H1 (cell line): ENCODE results near the gene SNTG2. TPM values are rescaled to one million over a fixed set of nuclear protein-coding genes. Genes with fewer than 3 reads are reported as not detected.
A peak's percentile ranks its signal among the peaks of the same experiment; 100 is the strongest.

Experiments
- CTCF ChIA-PET: fragments of 300-600 bp; sonication (Branson Sonifier 250); formaldehyde crosslinking; loops from one replicate; lab custom pipeline; 2021; ENCODE audit not compliant: partially characterized antibody; lab: Charles Lee
- POLR2A ChIA-PET: fragments of 300-600 bp; sonication (Branson Sonifier 250); formaldehyde crosslinking; loops from one replicate; lab custom pipeline; 2021; ENCODE audit warnings: inconsistent platforms; ENCODE audit not compliant: partially characterized antibody; lab: Charles Lee
- DNase-seq, 2 experiments: peaks; one replicate each; pipeline versions ENCODE4 v3.0.0 to v3.0.0-alpha.2; 2010 to 2022; ENCODE audit warnings: low spot score in 2 of 2, low read depth in 1 of 2, mixed read lengths in 1 of 2
- FAIRE-seq: peaks from 2 replicates; lab custom pipeline; 2011; peaks lifted over from hg19 to GRCh38; lab: Jason Lieb, UNC
- H2AFZ ChIP-seq: 2 replicates; pipeline ENCODE4 v1.8.1; 2012; ENCODE audit warnings: low read length, inconsistent platforms
- H2AK5ac ChIP-seq: 2 replicates; pipeline ENCODE4 v1.6.1; 2013; ENCODE audit warnings: low read depth, low read length
- H2BK120ac ChIP-seq: replicated peaks from 2 replicates; pipeline ENCODE3; 2013; ENCODE audit warnings: low read depth, low read length, inconsistent platforms
- H2BK12ac ChIP-seq: 2 replicates; pipeline ENCODE4 v1.6.1; 2013; ENCODE audit warnings: low read depth, low read length
- H2BK15ac ChIP-seq: 2 replicates; pipeline ENCODE4 v1.6.1; 2013; ENCODE audit warnings: low read length
- H2BK20ac ChIP-seq: 2 replicates; pipeline ENCODE4 v1.6.1; 2013; ENCODE audit warnings: low read length
- H2BK5ac ChIP-seq: 2 replicates; pipeline ENCODE4 v1.6.1; 2013; ENCODE audit warnings: low read depth, low read length
- H3K14ac ChIP-seq: 2 replicates; pipeline ENCODE4 v1.6.1; 2013; ENCODE audit warnings: inconsistent platforms; ENCODE audit not compliant: insufficient read length
- H3K18ac ChIP-seq: 2 replicates; pipeline ENCODE4 v1.6.1; 2013; ENCODE audit warnings: low read length; ENCODE audit errors: extremely low read depth
- H3K23ac ChIP-seq: 2 replicates; pipeline ENCODE4 v1.6.1; 2013; ENCODE audit warnings: inconsistent platforms; ENCODE audit not compliant: insufficient read length
- H3K23me2 ChIP-seq: 2 replicates; pipeline ENCODE4 v1.6.1; 2013; ENCODE audit warnings: low read depth, low read length
- H3K27ac ChIP-seq: 2 replicates; pipeline ENCODE4 v1.6.1; 2011; ENCODE audit warnings: low read depth, low read length, inconsistent platforms
- H3K27me3 ChIP-seq, 4 experiments: replicated peaks in 1 of 4; 1 replicate in 1 of 4; 2 replicates in 3 of 4; pipeline versions ENCODE4 v1.6.1 to v1.8.1; 2011 to 2013; ENCODE audit warnings: low read length in 3 of 4, mild to moderate bottlenecking in 3 of 4, inconsistent platforms in 2 of 4, mixed read lengths in 2 of 4, moderate library complexity in 1 of 4; ENCODE audit not compliant: control insufficient read depth in 3 of 4, insufficient read depth in 3 of 4; ENCODE audit errors: extremely low read depth in 1 of 4
- H3K36me3 ChIP-seq, 4 experiments: 2 replicates each; pipeline versions ENCODE4 v1.6.1 to v1.8.1; 2011 to 2013; ENCODE audit warnings: mild to moderate bottlenecking in 4 of 4, low read length in 3 of 4, moderate library complexity in 2 of 4, control low read depth in 1 of 4, inconsistent platforms in 1 of 4; ENCODE audit not compliant: insufficient read depth in 4 of 4, control insufficient read depth in 2 of 4
- H3K4ac ChIP-seq: replicated peaks from 2 replicates; pipeline ENCODE3; 2013; ENCODE audit warnings: low read length, low read depth, mixed read lengths, inconsistent platforms; ENCODE audit not compliant: insufficient read length
- H3K4me1 ChIP-seq, 4 experiments: replicated peaks in 1 of 4; 1 replicate in 1 of 4; 2 replicates in 3 of 4; pipeline versions ENCODE4 v1.6.1 to v1.8.1; 2011 to 2013; ENCODE audit warnings: low read length in 3 of 4, inconsistent platforms in 2 of 4, mixed read lengths in 1 of 4; ENCODE audit not compliant: insufficient read depth in 4 of 4, control insufficient read depth in 3 of 4
- H3K4me2 ChIP-seq, 2 experiments: 2 replicates each; pipeline versions ENCODE4 v1.6.1 to v1.8.1; 2011 to 2013; ENCODE audit warnings: low read depth in 2 of 2, low read length in 2 of 2, control low read depth in 1 of 2, inconsistent platforms in 1 of 2, mild to moderate bottlenecking in 1 of 2; ENCODE audit not compliant: insufficient read depth in 1 of 2
- H3K4me3 ChIP-seq, 4 experiments: fragments of 200-600, 300-600 bp in 1 of 4; sonication (generic), shearing (Covaris generic), sonication (Bioruptor Twin) in 1 of 4; 2 replicates each; pipeline versions ENCODE4 v1.5.1 to v1.8.1; 2011 to 2016; ENCODE audit warnings: low read length in 4 of 4, low read depth in 3 of 4, control low read depth in 2 of 4, inconsistent platforms in 2 of 4, mild to moderate bottlenecking in 2 of 4, mixed read lengths in 1 of 4, moderate library complexity in 1 of 4; ENCODE audit not compliant: insufficient read depth in 2 of 4; ENCODE audit errors: extremely low read depth in 1 of 4
- H3K56ac ChIP-seq: replicated peaks from 2 replicates; pipeline ENCODE3; 2013; ENCODE audit warnings: low read depth, mild to moderate bottlenecking, mixed read lengths, low read length, inconsistent platforms; ENCODE audit not compliant: insufficient read length
- H3K79me1 ChIP-seq: 2 replicates; pipeline ENCODE4 v1.6.1; 2013; ENCODE audit warnings: low read depth, low read length, control low read depth
- H3K79me2 ChIP-seq, 2 experiments: 2 replicates each; pipeline versions ENCODE4 v1.6.1 to v1.8.1; 2012 to 2013; ENCODE audit warnings: low read length in 2 of 2, mild to moderate bottlenecking in 2 of 2, inconsistent platforms in 1 of 2; ENCODE audit not compliant: insufficient read depth in 2 of 2, control insufficient read depth in 1 of 2
- H3K9ac ChIP-seq, 4 experiments: replicated peaks in 1 of 4; 1 replicate in 1 of 4; 2 replicates in 3 of 4; pipeline versions ENCODE4 v1.6.1 to v1.8.1; 2011 to 2013; ENCODE audit warnings: low read depth in 3 of 4, low read length in 3 of 4, control low read depth in 2 of 4, mild to moderate bottlenecking in 2 of 4, moderate library complexity in 2 of 4, inconsistent platforms in 1 of 4; ENCODE audit errors: extremely low read depth in 1 of 4
- H3K9me3 ChIP-seq, 2 experiments: 2 replicates each; pipeline versions ENCODE4 v1.6.1 to v1.8.1; 2012 to 2013; ENCODE audit warnings: mild to moderate bottlenecking in 2 of 2, moderate library complexity in 2 of 2, control low read depth in 1 of 2, inconsistent platforms in 1 of 2, low read depth in 1 of 2, low read length in 1 of 2, mixed read lengths in 1 of 2; ENCODE audit not compliant: insufficient read depth in 2 of 2
- H4K20me1 ChIP-seq, 2 experiments: replicated peaks in 1 of 2; 2 replicates each; pipeline versions ENCODE3 to v1.8.1; 2011 to 2013; ENCODE audit warnings: inconsistent platforms in 2 of 2, low read length in 2 of 2, mild to moderate bottlenecking in 1 of 2; ENCODE audit not compliant: insufficient read depth in 2 of 2, control insufficient read depth in 1 of 2
- H4K5ac ChIP-seq: 2 replicates; pipeline ENCODE4 v1.6.1; 2013; ENCODE audit warnings: low read length, low read depth, mixed read lengths, inconsistent platforms; ENCODE audit not compliant: insufficient read length
- H4K8ac ChIP-seq: 2 replicates; pipeline ENCODE4 v1.8.0; 2013; ENCODE audit warnings: mild to moderate bottlenecking, moderate library complexity, low read length, inconsistent platforms; ENCODE audit not compliant: insufficient read depth; ENCODE audit errors: extremely low read depth
- H4K91ac ChIP-seq: replicated peaks from 2 replicates; pipeline ENCODE3; 2013; ENCODE audit warnings: low read length, mixed read lengths, inconsistent platforms; ENCODE audit not compliant: insufficient read length
- BACH1 ChIP-seq: IDR thresholded peaks from 2 replicates; pipeline ENCODE4 v1.6.1; 2012; ENCODE audit warnings: low read length, improper control_type of control experiment
- CBX8 ChIP-seq: fragments of 300-800, 300-1000 bp; sonication (generic); IDR thresholded peaks from 2 replicates; pipeline ENCODE4 v1.7.1; 2016; ENCODE audit warnings: low read depth, low read length, borderline replicate concordance
- CHD2 ChIP-seq: IDR thresholded peaks from 2 replicates; pipeline ENCODE4 v1.6.1; 2012; ENCODE audit warnings: low read length, improper control_type of control experiment
- CREB1 ChIP-seq: IDR thresholded peaks from 2 replicates; pipeline ENCODE4 v1.6.1; 2012; ENCODE audit warnings: inconsistent platforms
- NANOG ChIP-seq: IDR thresholded peaks from 2 replicates; pipeline ENCODE4 v1.6.1; 2011; ENCODE audit warnings: low read length, low read depth, mild to moderate bottlenecking, inconsistent platforms; ENCODE audit not compliant: insufficient read depth, poor library complexity, severe bottlenecking
- POLR2A ChIP-seq, 2 experiments: IDR thresholded peaks; 1 replicate in 1 of 2; 2 replicates in 1 of 2; pipeline ENCODE4 v1.6.1; 2011; ENCODE audit warnings: low read depth in 2 of 2, low read length in 2 of 2, mild to moderate bottlenecking in 2 of 2; ENCODE audit errors: control extremely low read depth in 1 of 2
- POLR2AphosphoS5 ChIP-seq: IDR thresholded peaks from 2 replicates; pipeline ENCODE4 v1.6.1; 2011; ENCODE audit warnings: low read depth, low read length
- RNF2 ChIP-seq: fragments of 200-900, 300-1000 bp; sonication (generic); IDR thresholded peaks from 2 replicates; pipeline ENCODE4 v1.7.1; 2016; ENCODE audit warnings: borderline replicate concordance, low read depth, mild to moderate bottlenecking, antibody characterized with exemption, low read length; ENCODE audit not compliant: poor library complexity, severe bottlenecking; ENCODE audit errors: missing control alignments
- RXRA ChIP-seq: IDR thresholded peaks from 2 replicates; pipeline ENCODE4 v1.6.1; 2011; ENCODE audit warnings: low read depth, mild to moderate bottlenecking, low read length, moderate library complexity; ENCODE audit not compliant: insufficient read depth
- SAP30 ChIP-seq: fragments of 300-600 bp; sonication (generic); IDR thresholded peaks from 2 replicates; pipeline ENCODE4 v1.7.1; 2012; ENCODE audit warnings: low read length, moderate library complexity, mild to moderate bottlenecking, inconsistent platforms; ENCODE audit not compliant: insufficient read depth, insufficient replicate concordance
- SIRT6 ChIP-seq: IDR thresholded peaks from one replicate; pipeline ENCODE4 v1.7.1; 2012; ENCODE audit warnings: low read length, inconsistent platforms
- SIX5 ChIP-seq: IDR thresholded peaks from 2 replicates; pipeline ENCODE4 v1.6.1; 2011; ENCODE audit warnings: mild to moderate bottlenecking, low read depth, low read length
- SRF ChIP-seq: IDR thresholded peaks from 2 replicates; pipeline ENCODE4 v1.6.1; 2011; ENCODE audit warnings: mild to moderate bottlenecking, low read depth, low read length, moderate library complexity
- TEAD4 ChIP-seq: IDR thresholded peaks from 2 replicates; pipeline ENCODE4 v1.6.1; 2012; ENCODE audit warnings: low read depth, low read length, inconsistent platforms, mixed read lengths
- WGBS, 2 experiments: shearing (Covaris generic) in 1 of 2; methylation state at CpG; one replicate each; pipeline versions ENCODE4 v1.1.6 to v1.1.7; 2013 to 2015; ENCODE audit warnings: low lambda C conversion rate in 2 of 2, mixed read lengths in 2 of 2, inconsistent platforms in 1 of 2, low coverage in 1 of 2, missing lambda C conversion rate in 1 of 2; ENCODE audit not compliant: insufficient replicate concordance in 2 of 2, insufficient coverage in 1 of 2, insufficient read length in 1 of 2; ENCODE audit errors: extremely low coverage in 1 of 2, missing lambda C conversion rate in 1 of 2; 5-methylcytosine and 5-hydroxymethylcytosine counted together
- polyA plus RNA-seq, 7 experiments: library from polyadenylated mRNA; depleted of rRNA in 3 of 7; stranded (reverse) in 5 of 7; unstranded in 2 of 7; fragments of >200 nt in 5 of 7; fragments of 200-250 nt in 2 of 7; gene quantifications; 1 replicate in 5 of 7; 2 replicates in 1 of 7; 4 replicates in 1 of 7; pipeline versions ENCODE4 v1.2.1 to v1.2.3, GENCODE V29; 2011 to 2013; ENCODE audit warnings: missing spikeins in 2 of 7, mixed read lengths in 2 of 7
- total RNA-seq: library from RNA; stranded (reverse); fragmentation: NEBNext Ultra II Directional; extraction: Animal tissue kit (Norgen Biotek cat#: 25700); gene quantifications from 2 replicates; pipeline ENCODE4 v1.2.1, GENCODE V29; 2021

The SNTG2 gene
- total and polyA plus RNA-seq, 2 of the 8 experiments (the other 6 are each of a cell fraction or from before 2014, with no cell fraction given) = 6.6 to 18.1 TPM

DNA sequence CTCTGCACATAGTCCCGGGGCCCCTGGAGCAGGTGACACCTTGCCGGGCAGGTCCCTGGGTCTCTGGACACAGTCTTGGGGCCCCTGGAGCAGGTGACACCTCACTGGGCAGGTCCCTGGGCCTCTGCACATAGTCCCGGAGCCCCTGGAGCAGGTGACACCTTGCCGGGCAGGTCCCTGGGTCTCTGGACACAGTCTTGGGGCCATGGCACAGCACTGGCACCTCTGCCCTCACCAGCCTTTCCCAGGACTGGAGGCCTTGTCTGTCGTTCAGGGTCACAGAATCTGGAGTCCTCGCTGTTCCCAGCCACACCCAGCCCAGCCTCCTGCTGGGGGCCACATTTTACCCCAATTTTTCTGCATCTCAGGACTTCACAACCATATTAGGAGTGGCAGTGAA is 464.9 kb downstream of the SNTG2 start:
- H3K18ac ChIP-seq = no peak overlapping the region
- no peaks in the 10 kb centered on the region for H3K9me3 ChIP-seq
- H3K14ac ChIP-seq = no peak overlapping the region
- H4K5ac ChIP-seq = no peak overlapping the region
- H3K4me3 ChIP-seq = no peak overlapping the region
- no peak overlapping the region for H3K27ac ChIP-seq
- no peak overlapping the region for H2BK12ac ChIP-seq
- H3K4ac ChIP-seq = no peak overlapping the region
- H3K4me2 ChIP-seq = no peak overlapping the region
- no peak overlapping the region for H3K56ac ChIP-seq
- H4K20me1 ChIP-seq = no peaks in the 10 kb centered on the region
- FAIRE-seq = no peak
- 78% methylated on average over 5 of the region's 6 CpGs; no CpG with 5 or more reads in 1 of the 2 experiments for WGBS, 2 experiments
- no peak overlapping the region for H2AK5ac ChIP-seq
- H3K4me1 ChIP-seq = no peaks in the 10 kb centered on the region; a peak in 2 of 7 replicates
- H3K36me3 ChIP-seq = no peaks in the 10 kb centered on the region
- ChIA-PET POLR2A (no interaction called here), CTCF (no interaction called here)
- no peak overlapping the region for H2BK15ac ChIP-seq
- no peak overlapping the region for H3K9ac ChIP-seq
- H2BK120ac ChIP-seq = no peak overlapping the region
- no peaks in the 10 kb centered on the region for H3K79me2 ChIP-seq
- no peaks in the 10 kb centered on the region for H3K23me2 ChIP-seq
- peaks cover 0 to 5% (median 4%) of the 10 kb centered on the region in 4 experiments; a peak in 3 of 7 replicates for H3K27me3 ChIP-seq
- H3K23ac ChIP-seq = no peak overlapping the region
- H2BK20ac ChIP-seq = no peak overlapping the region
- DNase-seq = peak in 1 of 2 experiments; percentile 37
- no peaks in the 10 kb centered on the region for H3K79me1 ChIP-seq
- H2AFZ ChIP-seq = no peak overlapping the region
- no peak overlapping the region for H2BK5ac ChIP-seq
- no peak overlapping the region for H4K8ac ChIP-seq
- no peak overlapping the region for H4K91ac ChIP-seq
- TF ChIP-seq RNF2 (no peak), POLR2AphosphoS5 (no peak), CREB1 (no peak), CBX8 (no peak), TEAD4 (no peak), SAP30 (no peak), SIRT6 (no peak), BACH1 (no peak), POLR2A (IDR thresholded peaks at IDR 0.05; ENCODE audit: control extremely low read depth in 1 of 2, low read depth in 2 of 2, low read length in 2 of 2) (no peak), CHD2 (no peak), SRF (no peak), NANOG (no peak), RXRA (no peak), SIX5 (no peak)
